Retina (tissue), 1 donor: ENCODE data around the gene MNX1.
A peak's percentile ranks its signal among the peaks of the same experiment; 100 is the strongest.

ENCODE experiments used
- DNase-seq: peaks from one replicate; pipeline ENCODE4 v3.0.0-alpha.2; 2016

Gene MNX1

DNA sequence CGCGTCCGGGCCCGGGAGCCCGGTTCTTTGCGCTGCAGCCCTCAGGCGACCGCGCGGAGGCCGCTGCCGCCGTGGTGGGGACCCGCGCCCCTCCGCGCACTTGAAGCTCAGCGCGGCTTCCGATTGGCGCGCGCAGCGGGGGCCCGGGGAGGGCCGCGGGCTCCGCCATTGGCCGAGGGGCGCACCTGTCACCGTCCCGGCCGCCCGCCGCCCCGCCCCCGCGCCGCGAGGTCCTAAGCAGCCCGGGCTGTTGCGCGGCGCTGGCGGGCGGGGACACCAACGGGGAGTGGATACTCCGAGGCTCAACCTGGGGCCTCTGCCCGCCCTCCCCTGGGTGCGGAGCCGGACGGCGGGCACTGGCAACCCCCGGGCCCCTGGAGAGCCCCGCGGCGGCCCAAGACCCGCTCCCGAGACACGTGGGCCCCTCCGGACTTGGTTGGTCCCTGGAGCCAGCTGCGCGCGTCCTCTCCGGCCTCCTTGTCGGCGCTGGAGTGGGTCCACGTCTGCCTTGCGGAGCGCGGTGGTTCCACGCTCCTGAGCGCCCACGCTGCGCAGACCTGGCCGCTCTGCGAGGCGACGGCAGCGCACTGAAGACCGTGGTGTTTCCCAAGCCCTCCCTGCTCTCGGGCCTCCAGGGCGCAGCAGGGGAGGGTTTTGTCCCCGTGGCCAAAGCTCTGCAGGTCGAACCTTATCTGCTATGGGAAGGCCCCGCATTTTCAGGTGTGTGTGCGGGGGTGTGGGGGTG is at the start of gene MNX1:
Gene MNX1, minus strand, starts transcription at position 76 of the 745 bp plus-strand sequence. CDS start 313 bp downstream, outside the sequence.
- DNase-seq: peak; percentile 80

GRCh38 chr7:157059534-157059933 is 49.1 kb upstream of the MNX1 start:
- DNase-seq: no peak

DNA sequence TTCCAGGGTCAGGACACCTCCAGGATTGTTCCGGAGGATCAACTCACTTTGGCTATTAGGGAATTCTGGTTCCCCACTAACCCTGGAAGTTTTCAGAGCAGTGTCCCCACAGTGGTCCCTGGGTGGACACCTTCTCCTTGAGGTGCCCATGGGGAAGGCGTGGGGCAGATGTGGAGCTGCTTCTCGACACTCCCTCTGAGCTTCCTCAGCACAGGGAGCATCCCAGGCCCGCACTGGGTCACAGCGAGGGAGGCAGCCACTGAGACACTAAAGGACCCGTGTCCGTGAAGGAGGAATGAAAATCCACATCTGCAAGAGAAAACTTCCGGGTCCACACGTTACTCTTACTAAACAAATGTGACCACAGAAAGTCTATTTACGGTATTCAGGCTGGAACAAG is 48.2 kb upstream of the MNX1 start:
- no peak for DNase-seq

- DNase-seq: no peak
Measured at GRCh38 chr7:157058068-157058467, 47.6 kb upstream of the MNX1 start.

DNA sequence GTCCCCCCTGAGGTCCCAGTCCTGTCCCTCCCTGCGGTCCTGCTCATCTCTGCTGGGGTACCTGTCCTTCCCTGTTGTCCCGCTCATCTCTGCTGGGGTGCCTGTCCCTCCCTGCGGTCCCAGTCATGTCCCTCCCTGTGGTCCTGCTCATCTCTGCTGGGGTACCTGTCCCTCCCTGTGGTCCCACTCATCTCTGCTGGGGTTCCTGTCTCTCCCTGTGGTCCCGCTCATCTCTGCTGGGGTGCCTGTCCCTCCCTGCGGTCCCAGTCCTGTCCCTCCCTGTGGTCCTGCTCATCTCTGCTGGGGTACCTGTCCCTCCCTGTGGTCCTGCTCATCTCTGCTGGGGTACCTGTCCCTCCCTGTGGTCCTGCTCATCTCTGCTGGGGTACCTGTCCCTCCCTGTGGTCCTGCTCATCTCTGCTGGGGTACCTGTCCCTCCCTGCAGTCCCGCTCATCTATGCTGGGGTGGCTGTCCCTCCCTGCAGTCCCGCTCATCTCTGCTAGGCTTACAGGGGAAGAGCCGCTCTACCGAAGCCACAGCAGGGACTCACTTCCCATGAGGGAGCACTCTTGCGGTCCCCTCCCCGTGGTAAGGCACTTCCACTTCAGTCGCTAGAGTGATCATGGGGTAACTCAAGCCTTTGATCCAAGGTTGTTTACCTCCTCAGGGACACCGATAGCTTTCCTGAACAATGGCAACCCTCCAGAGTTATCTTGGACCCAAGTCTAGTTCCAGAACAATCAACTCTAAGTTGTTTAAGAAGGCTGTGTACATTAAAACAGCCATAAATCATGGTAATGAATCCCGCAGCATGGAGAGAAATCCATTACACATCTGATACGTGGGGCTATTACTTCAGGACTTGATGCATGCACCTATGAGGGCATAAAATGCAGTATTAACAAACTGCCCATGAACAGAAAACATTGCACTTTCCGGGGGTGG is 46.8 kb upstream of the MNX1 start:
- DNase-seq: no peak

GRCh38 chr7:157056246-157056645 is 45.8 kb upstream of the MNX1 start:
- no peak for DNase-seq

DNA sequence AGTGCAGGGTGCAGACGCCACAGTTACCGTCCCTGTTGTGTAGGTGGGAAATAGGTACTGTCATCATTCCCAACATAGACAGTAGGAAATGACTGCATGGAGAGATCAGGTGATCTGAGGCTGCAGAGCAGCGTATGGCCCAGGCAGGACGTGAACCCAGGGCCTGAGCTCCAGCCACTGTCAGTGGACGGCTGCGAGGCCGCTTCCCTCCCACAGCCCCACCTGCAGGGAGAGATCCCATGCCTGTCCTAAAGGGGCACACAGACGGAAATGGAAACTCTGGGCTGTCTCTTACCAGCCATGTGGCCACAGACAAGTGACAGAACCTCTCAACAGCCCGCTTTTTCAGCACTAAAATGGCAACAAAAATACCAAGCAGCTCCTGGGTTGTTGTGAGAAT is 44.5 kb upstream of the MNX1 start:
- DNase-seq: no peak

GRCh38 chr7:157053118-157053517 is 42.7 kb upstream of the MNX1 start:
- no peak for DNase-seq

GRCh38 chr7:157047148-157047547 is 36.7 kb upstream of the MNX1 start:
- no peak for DNase-seq

GRCh38 chr7:157046681-157047080 is 36.2 kb upstream of the MNX1 start:
- DNase-seq: no peak

DNA sequence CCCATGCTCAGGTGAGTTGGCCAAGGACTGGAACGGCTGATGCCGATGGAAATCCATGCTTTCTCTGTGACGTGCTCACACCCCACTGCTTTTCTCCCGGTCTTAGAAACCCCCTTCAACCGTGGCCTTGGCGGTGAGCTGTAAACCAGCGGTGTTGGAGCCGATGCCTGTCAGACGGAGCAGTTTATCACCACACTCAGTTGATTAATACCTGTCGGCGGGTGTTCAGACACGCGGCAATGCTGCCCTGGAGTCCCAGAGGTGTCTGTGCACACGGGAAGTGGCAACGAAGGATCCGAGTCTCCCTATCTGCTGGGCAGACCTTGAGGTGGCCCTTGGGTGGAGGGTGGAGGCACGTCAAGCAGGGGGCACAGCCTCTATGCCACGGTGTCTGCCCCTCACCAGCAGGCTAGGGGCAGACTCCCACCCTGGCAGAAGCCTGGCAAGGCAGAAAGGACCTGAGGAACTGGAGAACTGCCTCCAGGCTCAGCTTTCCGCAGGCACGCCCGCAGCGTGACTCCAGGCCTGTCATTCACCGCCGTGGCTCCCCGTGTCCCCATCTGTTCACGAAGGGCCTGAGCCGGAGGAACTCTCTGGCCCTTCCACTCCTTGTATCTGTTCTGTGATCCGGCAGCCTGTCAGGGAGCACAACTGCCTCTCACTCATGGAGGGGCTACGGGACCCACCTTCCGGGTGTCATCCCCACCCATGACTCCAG is 34.6 kb upstream of the MNX1 start:
- no peak for DNase-seq

GRCh38 chr7:157044147-157044687 is 33.8 kb upstream of the MNX1 start:
- DNase-seq: no peak

DNA sequence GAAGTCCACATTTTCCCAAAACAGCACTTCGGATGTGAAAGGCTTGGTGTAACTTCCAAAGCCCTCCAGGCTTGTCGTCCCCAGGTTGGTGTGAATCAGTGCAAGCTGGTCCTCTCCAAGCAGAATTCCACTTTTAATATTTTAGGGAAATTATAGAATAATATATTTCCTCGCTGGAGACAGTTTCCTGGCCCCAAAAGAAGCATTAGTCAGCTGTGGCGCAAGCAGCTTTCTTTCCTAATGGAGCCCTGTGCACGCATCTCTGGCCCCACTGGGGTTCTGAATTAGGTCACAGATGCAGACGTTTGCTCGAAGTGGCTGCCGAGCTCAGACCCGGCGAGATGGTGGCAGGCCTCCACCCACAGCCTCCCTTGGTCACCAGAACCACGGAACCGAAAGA is 33.3 kb upstream of the MNX1 start:
- peak; percentile 48 for DNase-seq

- DNase-seq: no peak
Measured at GRCh38 chr7:157041514-157042277, 31.2 kb upstream of the MNX1 start.

GRCh38 chr7:157041004-157041403 is 30.5 kb upstream of the MNX1 start:
- DNase-seq: no peak

DNA sequence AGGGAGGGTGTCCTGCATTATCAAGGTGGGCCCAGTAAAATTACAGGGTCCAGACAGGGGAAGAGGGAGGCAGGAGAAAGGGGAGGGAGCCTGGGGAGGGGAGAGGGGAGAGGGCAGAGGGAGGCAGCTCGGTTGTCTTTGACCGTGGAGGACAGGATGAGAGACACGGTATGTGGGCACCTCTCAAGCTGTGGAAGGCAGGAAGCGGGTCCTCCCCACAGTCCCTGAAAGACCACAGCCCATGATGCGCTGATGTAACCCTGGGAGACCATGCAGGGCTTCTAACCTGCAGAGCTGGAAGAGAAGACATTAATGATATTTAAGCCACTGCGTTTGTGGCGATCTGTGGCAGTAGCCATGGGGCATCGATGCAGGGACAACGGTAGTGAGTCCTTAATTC is 27.2 kb upstream of the MNX1 start:
- DNase-seq: no peak

DNA sequence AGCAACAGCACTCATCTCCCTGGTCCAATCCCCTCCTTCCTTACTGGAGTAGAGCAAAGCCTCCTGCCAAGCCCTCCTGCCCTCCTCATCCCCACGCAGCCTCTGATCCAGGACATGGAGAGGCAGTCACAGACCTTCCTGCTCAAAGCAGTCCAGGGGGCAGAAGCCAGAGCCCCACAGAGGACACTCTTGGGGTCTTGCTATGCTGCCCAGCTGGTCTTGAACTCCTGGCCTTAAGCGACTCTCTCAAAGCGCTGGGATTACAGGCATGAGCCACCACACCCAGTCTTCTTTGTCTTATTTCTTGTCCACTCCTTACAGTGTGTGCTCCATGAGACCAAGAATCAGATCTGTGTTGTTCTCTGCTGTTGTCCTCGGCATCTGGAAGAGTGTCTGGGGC is 26.6 kb upstream of the MNX1 start:
- no peak for DNase-seq

- DNase-seq: no peak
Measured at GRCh38 chr7:157035979-157036378, 25.5 kb upstream of the MNX1 start.

GRCh38 chr7:157035302-157035701 is 24.8 kb upstream of the MNX1 start:
- no peak for DNase-seq

GRCh38 chr7:157033483-157034473 is 23.3 kb upstream of the MNX1 start:
- DNase-seq: no peak
